Peyer's patch (tissue), 4 donors: ENCODE data around the gene PCP4L1.

ENCODE experiments used
- POLR2A ChIP-seq, 2 donors: fragments of 450-650 bp; IDR thresholded peaks; one replicate each; pipeline ENCODE4 v1.5.1; 2017; ENCODE audit warnings: antibody characterized with exemption in 2 of 2, mild to moderate bottlenecking in 2 of 2, moderate library complexity in 2 of 2
- TF ChIP-seq, protein P1 (sequence below), 6 experiments: fragments of 450-650 bp in 4 of 6; fragments of 200-600 bp in 2 of 6; sonication (generic) in 1 of 6; IDR thresholded peaks; one replicate each; pipeline ENCODE4 v1.5.1; 2017 to 2019; ENCODE audit warnings: antibody characterized with exemption in 6 of 6, mild to moderate bottlenecking in 3 of 6, moderate library complexity in 1 of 6

DNA sequence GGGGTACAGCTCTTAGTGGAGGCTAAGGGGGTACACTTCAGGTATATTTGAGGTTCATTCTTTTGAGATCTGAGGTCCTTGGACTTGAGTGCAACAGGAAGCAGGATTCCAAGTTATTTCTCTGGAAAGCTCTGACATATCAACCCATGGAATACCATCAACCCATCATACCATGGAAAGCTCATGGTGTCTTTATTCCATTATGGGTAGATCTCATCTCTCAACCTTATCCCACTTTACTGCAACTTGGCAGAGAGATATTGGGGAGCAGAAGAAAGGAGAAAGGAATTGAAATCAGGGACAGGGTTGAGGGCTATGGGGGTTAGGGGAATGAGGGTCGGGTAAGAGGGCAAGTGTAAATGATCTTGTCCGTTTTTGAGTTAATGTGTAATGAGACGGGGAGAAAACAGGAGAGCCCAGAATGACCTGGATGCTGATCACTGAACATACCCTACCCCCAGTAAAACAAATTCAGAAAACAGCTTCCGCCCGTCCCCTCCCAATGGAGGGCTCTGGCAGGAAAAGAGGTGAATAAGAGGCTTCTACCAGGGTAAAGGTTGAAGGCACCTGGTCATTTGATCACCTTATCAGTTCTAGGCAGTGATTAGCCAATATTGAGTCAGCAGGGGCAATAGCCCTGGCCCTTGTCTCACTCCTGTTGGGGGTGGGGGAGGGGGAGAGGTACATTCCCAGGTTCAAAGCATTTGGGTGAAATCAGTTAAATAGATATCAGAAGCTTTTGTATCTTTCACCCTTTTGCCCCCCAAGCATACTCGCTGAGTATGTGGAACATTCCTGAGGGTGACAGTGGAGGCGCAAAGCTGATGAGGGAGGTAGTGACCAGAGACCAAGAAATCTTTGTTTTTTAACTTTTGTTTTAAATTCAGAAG is 34.5 kb upstream of the PCP4L1 start:
- no peak for TF ChIP-seq POLR2A (IDR thresholded peaks at IDR 0.05)
- TF ChIP-seq, protein P1, sequence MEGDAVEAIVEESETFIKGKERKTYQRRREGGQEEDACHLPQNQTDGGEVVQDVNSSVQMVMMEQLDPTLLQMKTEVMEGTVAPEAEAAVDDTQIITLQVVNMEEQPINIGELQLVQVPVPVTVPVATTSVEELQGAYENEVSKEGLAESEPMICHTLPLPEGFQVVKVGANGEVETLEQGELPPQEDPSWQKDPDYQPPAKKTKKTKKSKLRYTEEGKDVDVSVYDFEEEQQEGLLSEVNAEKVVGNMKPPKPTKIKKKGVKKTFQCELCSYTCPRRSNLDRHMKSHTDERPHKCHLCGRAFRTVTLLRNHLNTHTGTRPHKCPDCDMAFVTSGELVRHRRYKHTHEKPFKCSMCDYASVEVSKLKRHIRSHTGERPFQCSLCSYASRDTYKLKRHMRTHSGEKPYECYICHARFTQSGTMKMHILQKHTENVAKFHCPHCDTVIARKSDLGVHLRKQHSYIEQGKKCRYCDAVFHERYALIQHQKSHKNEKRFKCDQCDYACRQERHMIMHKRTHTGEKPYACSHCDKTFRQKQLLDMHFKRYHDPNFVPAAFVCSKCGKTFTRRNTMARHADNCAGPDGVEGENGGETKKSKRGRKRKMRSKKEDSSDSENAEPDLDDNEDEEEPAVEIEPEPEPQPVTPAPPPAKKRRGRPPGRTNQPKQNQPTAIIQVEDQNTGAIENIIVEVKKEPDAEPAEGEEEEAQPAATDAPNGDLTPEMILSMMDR (IDR thresholded peaks at IDR 0.05) = no peak
